Measurements from ENCODE around the gene OR2AJ1. TPM values are rescaled to one million over a fixed set of nuclear protein-coding genes. Genes with fewer than 3 reads are reported as not detected.

OR2AJ1 gene
- total RNA-seq, 5 donors from 2014 or later (not counting 1 experiment from before 2014, with no cell fraction given) = not detected

GRCh38 chr1:247942624-247943023 is 17.9 kb downstream of the OR2AJ1 start:
- Histone ChIP-seq H3K4me3 (ENCODE audit: control insufficient read depth in 1 of 2, extremely low read depth in 1 of 2, low read length in 1 of 2) (no peak overlapping the region), H3K27me3 (replicated peaks in 1 of 2; ENCODE audit: control insufficient read depth in 2 of 2, extremely low read depth in 1 of 2, insufficient read depth in 2 of 2, low read length in 1 of 2) (no peaks in the 10 kb centered on the region), H3K4me1 (ENCODE audit: control insufficient read depth in 1 of 2, extremely low read depth in 1 of 2, insufficient read depth in 2 of 2, low read length in 2 of 2) (no peaks in the 10 kb centered on the region), H3K9me3 (no peaks in the 10 kb centered on the region), H3K36me3 (ENCODE audit: control insufficient read depth in 2 of 2, extremely low read depth in 1 of 2, insufficient read depth in 1 of 2, low read length in 1 of 2) (no peaks in the 10 kb centered on the region), H3K27ac (ENCODE audit: low read length) (no peak overlapping the region)
- ChIA-PET POLR2A (no interaction called here), CTCF (interaction anchor here in 1 of 2 donors (0.8 kb wide), 1 partner anchor 58 kb away, joined by 3 read pairs; no protein-coding TSS in a partner anchor)
- no peak overlapping the region for H3K27ac Mint-ChIP-seq
- no peaks in the 10 kb centered on the region for H3K4me1 Mint-ChIP-seq
- ATAC-seq (replicated peaks in 1 of 4) = no peak
- H3K36me3 Mint-ChIP-seq = no peaks in the 10 kb centered on the region
- 100% methylated on average over 3 of the region's 6 CpGs for WGBS (ENCODE audit: insufficient coverage)
- H3K27me3 Mint-ChIP-seq = no peaks in the 10 kb centered on the region
- peaks cover 1 to 17% (median 4%) of the 10 kb centered on the region in 3 donors for H3K9me3 Mint-ChIP-seq
- H3K4me3 Mint-ChIP-seq = no peak overlapping the region
- DNase-seq = no peak

- H3K9me3 ChIP-seq = no peaks in the 10 kb centered on the region
- ChIA-PET CTCF (no interaction called here), POLR2A (no interaction called here)
- H3K4me3 ChIP-seq (ENCODE audit: control insufficient read depth in 1 of 2, extremely low read depth in 1 of 2, low read length in 1 of 2) = no peak within 1 kb of the TSS
- H3K27me3 Mint-ChIP-seq = peaks cover 0 to 5% of the 10 kb centered on the region in 2 donors
- ATAC-seq (replicated peaks in 1 of 4) (no peak), DNase-seq (no peak)
- no peak within 1 kb of the TSS for H3K27ac Mint-ChIP-seq
- no peaks in the 10 kb centered on the region for H3K4me1 Mint-ChIP-seq
- WGBS (ENCODE audit: insufficient coverage) = 100% methylated on average over 1 of the region's 3 CpGs
- H3K36me3 ChIP-seq (ENCODE audit: control insufficient read depth in 2 of 2, extremely low read depth in 1 of 2, insufficient read depth in 1 of 2, low read length in 1 of 2) = no peaks in the 10 kb centered on the region
- peaks cover 4 to 14% (median 6%) of the 10 kb centered on the region in 3 donors for H3K9me3 Mint-ChIP-seq
- H3K36me3 Mint-ChIP-seq = no peaks in the 10 kb centered on the region
- no peak within 1 kb of the TSS for H3K4me3 Mint-ChIP-seq
- H3K4me1 ChIP-seq (ENCODE audit: control insufficient read depth in 1 of 2, extremely low read depth in 1 of 2, insufficient read depth in 2 of 2, low read length in 2 of 2) = no peaks in the 10 kb centered on the region
- H3K27ac ChIP-seq (ENCODE audit: low read length) = no peak within 1 kb of the TSS
- no peaks in the 10 kb centered on the region for H3K27me3 ChIP-seq (replicated peaks in 1 of 2; ENCODE audit: control insufficient read depth in 2 of 2, extremely low read depth in 1 of 2, insufficient read depth in 2 of 2, low read length in 1 of 2)
Observed at GRCh38 chr1:247948558-247948957, 23.9 kb downstream of the OR2AJ1 start, which contains the start of gene OR2L8. Gene OR2L8 (plus strand): TSS chr1:247948858. CDS start chr1:247948858, 0 bp downstream.

- no peak overlapping the region for H3K27ac Mint-ChIP-seq
- Histone ChIP-seq H3K36me3 (ENCODE audit: control insufficient read depth in 2 of 2, extremely low read depth in 1 of 2, insufficient read depth in 1 of 2, low read length in 1 of 2) (no peaks in the 10 kb centered on the region), H3K4me3 (ENCODE audit: control insufficient read depth in 1 of 2, extremely low read depth in 1 of 2, low read length in 1 of 2) (no peak overlapping the region), H3K27me3 (replicated peaks in 1 of 2; ENCODE audit: control insufficient read depth in 2 of 2, extremely low read depth in 1 of 2, insufficient read depth in 2 of 2, low read length in 1 of 2) (no peaks in the 10 kb centered on the region), H3K4me1 (ENCODE audit: control insufficient read depth in 1 of 2, extremely low read depth in 1 of 2, insufficient read depth in 2 of 2, low read length in 2 of 2) (no peaks in the 10 kb centered on the region), H3K9me3 (no peaks in the 10 kb centered on the region), H3K27ac (ENCODE audit: low read length) (no peak overlapping the region)
- ChIA-PET POLR2A (no interaction called here), CTCF (no interaction called here)
- peaks cover 0 to 5% of the 10 kb centered on the region in 2 donors for H3K27me3 Mint-ChIP-seq
- no CpG with 5 or more reads among the region's 1 CpG for WGBS (ENCODE audit: insufficient coverage)
- H3K36me3 Mint-ChIP-seq = no peaks in the 10 kb centered on the region
- ATAC-seq (replicated peaks in 1 of 4) = no peak
- peaks cover 0 to 11% (median 5%) of the 10 kb centered on the region in 3 donors for H3K9me3 Mint-ChIP-seq
- no peak for DNase-seq
- H3K4me1 Mint-ChIP-seq = no peaks in the 10 kb centered on the region
- no peak overlapping the region for H3K4me3 Mint-ChIP-seq
Observed at GRCh38 chr1:247953408-247953807, 28.7 kb downstream of the OR2AJ1 start.

GRCh38 chr1:247961791-247962190 is 37.1 kb downstream of the OR2AJ1 start:
- Mint-ChIP-seq H3K27ac (no peak overlapping the region), H3K9me3 (peaks cover 8 to 11% (median 9%) of the 10 kb centered on the region in 3 donors), H3K4me1 (peaks cover 0 to 2% (median 0%) of the 10 kb centered on the region in 3 donors), H3K27me3 (no peaks in the 10 kb centered on the region), H3K36me3 (no peaks in the 10 kb centered on the region), H3K4me3 (no peak overlapping the region)
- Histone ChIP-seq H3K9me3 (no peaks in the 10 kb centered on the region), H3K4me3 (ENCODE audit: control insufficient read depth in 1 of 2, extremely low read depth in 1 of 2, low read length in 1 of 2) (no peak overlapping the region), H3K36me3 (ENCODE audit: control insufficient read depth in 2 of 2, extremely low read depth in 1 of 2, insufficient read depth in 1 of 2, low read length in 1 of 2) (no peaks in the 10 kb centered on the region), H3K27me3 (replicated peaks in 1 of 2; ENCODE audit: control insufficient read depth in 2 of 2, extremely low read depth in 1 of 2, insufficient read depth in 2 of 2, low read length in 1 of 2) (no peaks in the 10 kb centered on the region), H3K27ac (ENCODE audit: low read length) (no peak overlapping the region), H3K4me1 (ENCODE audit: control insufficient read depth in 1 of 2, extremely low read depth in 1 of 2, insufficient read depth in 2 of 2, low read length in 2 of 2) (no peaks in the 10 kb centered on the region)
- ChIA-PET CTCF (no interaction called here), POLR2A (no interaction called here)
- WGBS (ENCODE audit: insufficient coverage) = no CpG with 5 or more reads among the region's 3 CpGs
- DNase-seq (no peak), ATAC-seq (replicated peaks in 1 of 4) (no peak)

- Mint-ChIP-seq H3K4me1 (peaks cover 0 to 2% (median 0%) of the 10 kb centered on the region in 3 donors), H3K36me3 (no peaks in the 10 kb centered on the region), H3K27me3 (no peaks in the 10 kb centered on the region), H3K27ac (no peak overlapping the region), H3K4me3 (no peak overlapping the region), H3K9me3 (peaks cover 2 to 11% (median 5%) of the 10 kb centered on the region in 3 donors)
- H3K4me1 ChIP-seq (ENCODE audit: control insufficient read depth in 1 of 2, extremely low read depth in 1 of 2, insufficient read depth in 2 of 2, low read length in 2 of 2) = no peaks in the 10 kb centered on the region
- H3K36me3 ChIP-seq (ENCODE audit: control insufficient read depth in 2 of 2, extremely low read depth in 1 of 2, insufficient read depth in 1 of 2, low read length in 1 of 2) = no peaks in the 10 kb centered on the region
- H3K27me3 ChIP-seq (replicated peaks in 1 of 2; ENCODE audit: control insufficient read depth in 2 of 2, extremely low read depth in 1 of 2, insufficient read depth in 2 of 2, low read length in 1 of 2) = no peaks in the 10 kb centered on the region
- H3K4me3 ChIP-seq (ENCODE audit: control insufficient read depth in 1 of 2, extremely low read depth in 1 of 2, low read length in 1 of 2) = no peak overlapping the region
- H3K27ac ChIP-seq (ENCODE audit: low read length) = no peak overlapping the region
- 20% methylated on average over 2 of the region's 4 CpGs for WGBS (ENCODE audit: insufficient coverage)
- no peaks in the 10 kb centered on the region for H3K9me3 ChIP-seq
- POLR2A ChIA-PET = no interaction called here
- DNase-seq (no peak), ATAC-seq (replicated peaks in 1 of 4) (no peak)
- CTCF ChIA-PET = no interaction called here
Observed at GRCh38 chr1:247962911-247963588, 38.4 kb downstream of the OR2AJ1 start.

GRCh38 chr1:247964933-247965332 is 40.2 kb downstream of the OR2AJ1 start, which contains the start of gene OR2AK2:
Gene OR2AK2 (plus strand): TSS chr1:247965233. CDS start chr1:247965377, 144 bp downstream.
- Histone ChIP-seq H3K4me1 (ENCODE audit: control insufficient read depth in 1 of 2, extremely low read depth in 1 of 2, insufficient read depth in 2 of 2, low read length in 2 of 2) (no peaks in the 10 kb centered on the region), H3K27ac (ENCODE audit: low read length) (no peak within 1 kb of the TSS), H3K9me3 (no peaks in the 10 kb centered on the region), H3K27me3 (replicated peaks in 1 of 2; ENCODE audit: control insufficient read depth in 2 of 2, extremely low read depth in 1 of 2, insufficient read depth in 2 of 2, low read length in 1 of 2) (no peaks in the 10 kb centered on the region), H3K4me3 (ENCODE audit: control insufficient read depth in 1 of 2, extremely low read depth in 1 of 2, low read length in 1 of 2) (no peak within 1 kb of the TSS), H3K36me3 (ENCODE audit: control insufficient read depth in 2 of 2, extremely low read depth in 1 of 2, insufficient read depth in 1 of 2, low read length in 1 of 2) (no peaks in the 10 kb centered on the region)
- ChIA-PET POLR2A (no interaction called here), CTCF (no interaction called here)
- H3K27ac Mint-ChIP-seq = no peak within 1 kb of the TSS
- H3K4me3 Mint-ChIP-seq = no peak within 1 kb of the TSS
- H3K27me3 Mint-ChIP-seq = no peaks in the 10 kb centered on the region
- H3K9me3 Mint-ChIP-seq = peaks cover 0 to 14% (median 5%) of the 10 kb centered on the region in 3 donors
- DNase-seq (no peak), ATAC-seq (replicated peaks in 1 of 4) (no peak)
- no peaks in the 10 kb centered on the region for H3K36me3 Mint-ChIP-seq
- peaks cover 0 to 2% (median 0%) of the 10 kb centered on the region in 3 donors for H3K4me1 Mint-ChIP-seq
- WGBS (ENCODE audit: insufficient coverage) = no CpG with 5 or more reads among the region's 2 CpGs

All from T-cell (primary cell).